GM12874 (cell line): Measurements from ENCODE around the gene HS2ST1.
A peak's percentile ranks its signal among the peaks of the same experiment; 100 is the strongest.

Experiments used
- CTCF ChIP-seq: IDR thresholded peaks from 2 replicates; pipeline ENCODE4 v1.5.1; 2011; ENCODE audit warnings: low read depth, mild to moderate bottlenecking, control low read depth, low read length, moderate library complexity; ENCODE audit not compliant: insufficient read depth

HS2ST1 gene

GRCh38 chr1:87146538-87146937 lies 232.1 kb downstream of the HS2ST1 start:
- no peak for TF ChIP-seq CTCF

- TF ChIP-seq CTCF: no peak
Observed at GRCh38 chr1:87146986-87147385, 232.6 kb downstream of the HS2ST1 start.

- no peak for TF ChIP-seq CTCF
Observed at GRCh38 chr1:87147851-87148250, 233.4 kb downstream of the HS2ST1 start.

GRCh38 chr1:87148661-87149060 lies 234.2 kb downstream of the HS2ST1 start:
- no peak for TF ChIP-seq CTCF

GRCh38 chr1:87149241-87150041 lies 235.0 kb downstream of the HS2ST1 start:
- TF ChIP-seq CTCF: no peak

GRCh38 chr1:87150143-87150542 lies 235.7 kb downstream of the HS2ST1 start:
- TF ChIP-seq CTCF: no peak

- peak; percentile 51 for TF ChIP-seq CTCF
Observed at GRCh38 chr1:87151500-87152421, 237.3 kb downstream of the HS2ST1 start.
